Measurements from ENCODE around the gene DIAPH2. TPM values are rescaled to one million over a fixed set of nuclear protein-coding genes. Genes with fewer than 3 reads are reported as not detected.

Gene DIAPH2
- total and polyA plus RNA-seq, 9 donors = 8.1 to 30.9 (median 24.2) TPM

GRCh38 chrX:96770315-96770714 lies 85.7 kb downstream of the DIAPH2 start:
- TF ChIP-seq EP300 (IDR thresholded peaks at IDR 0.05) = no peak
- TF ChIP-seq CTCF (IDR thresholded peaks at IDR 0.05) = peak in 1 of 3 donors; percentile 8
- Histone ChIP-seq H3K27ac (no peak overlapping the region), H3K36me3 (no peaks in the 10 kb centered on the region), H3K9me3 (no peaks in the 10 kb centered on the region), H3K4me3 (no peak overlapping the region), H3K27me3 (no peaks in the 10 kb centered on the region), H3K4me1 (ENCODE audit: insufficient read depth) (peaks cover 2% of the 10 kb centered on the region)
- no peak for DNase-seq
- WGBS, 3 donors = 10 to 14% (median 13%) methylated on average over 2 of the region's 2 CpGs
- intact Hi-C loops (cut with DNase I) = no loop called here

- no peak overlapping the region for H3K4me3 ChIP-seq
- no peaks in the 10 kb centered on the region for H3K9me3 ChIP-seq
- no peaks in the 10 kb centered on the region for H3K27me3 ChIP-seq
- no peak overlapping the region for H3K27ac ChIP-seq
- H3K36me3 ChIP-seq = no peaks in the 10 kb centered on the region
- no peak for TF ChIP-seq EP300 (IDR thresholded peaks at IDR 0.05)
- DNase-seq = no peak
- WGBS, 3 donors = 65 to 87% (median 77%) methylated on average over 1 of the region's 1 CpG
- H3K4me1 ChIP-seq (ENCODE audit: insufficient read depth) = peaks cover 2% of the 10 kb centered on the region
- intact Hi-C loops (cut with DNase I) = no loop called here
Measured at GRCh38 chrX:96771486-96771885, 86.8 kb downstream of the DIAPH2 start.

- intact Hi-C loops (cut with DNase I) = no loop called here
- Histone ChIP-seq H3K4me3 (no peak overlapping the region), H3K4me1 (ENCODE audit: insufficient read depth) (peaks cover 2% of the 10 kb centered on the region), H3K9me3 (no peaks in the 10 kb centered on the region), H3K36me3 (no peaks in the 10 kb centered on the region), H3K27ac (no peak overlapping the region), H3K27me3 (no peaks in the 10 kb centered on the region)
- TF ChIP-seq CTCF (IDR thresholded peaks at IDR 0.05) (no peak), EP300 (IDR thresholded peaks at IDR 0.05) (no peak), POLR2A (IDR thresholded peaks at IDR 0.05) (no peak)
- no peak for DNase-seq
- WGBS, 3 donors = 70 to 84% (median 84%) methylated on average over 2 of the region's 2 CpGs
Measured at GRCh38 chrX:96774116-96774515, 89.5 kb downstream of the DIAPH2 start.

- peaks cover 2% of the 10 kb centered on the region for H3K4me1 ChIP-seq (ENCODE audit: insufficient read depth)
- no peaks in the 10 kb centered on the region for H3K36me3 ChIP-seq
- no peak overlapping the region for H3K4me3 ChIP-seq
- H3K27me3 ChIP-seq = no peaks in the 10 kb centered on the region
- DNase-seq = no peak
- WGBS, 3 donors = 69 to 89% (median 79%) methylated on average over 1 of the region's 1 CpG
- TF ChIP-seq EP300 (IDR thresholded peaks at IDR 0.05) (no peak), POLR2A (IDR thresholded peaks at IDR 0.05) (no peak), CTCF (IDR thresholded peaks at IDR 0.05) (no peak)
- no peak overlapping the region for H3K27ac ChIP-seq
- intact Hi-C loops (cut with DNase I) = no loop called here
- H3K9me3 ChIP-seq = no peaks in the 10 kb centered on the region
Measured at GRCh38 chrX:96776966-96777365, 92.3 kb downstream of the DIAPH2 start.

- no peak for TF ChIP-seq CTCF (IDR thresholded peaks at IDR 0.05)
- no peak for TF ChIP-seq EP300 (IDR thresholded peaks at IDR 0.05)
- no peak for TF ChIP-seq POLR2A (IDR thresholded peaks at IDR 0.05)
- 58 to 64% (median 61%) methylated on average over 4 of the region's 4 CpGs for WGBS, 3 donors
- intact Hi-C loops (cut with DNase I) = no loop called here
- Histone ChIP-seq H3K4me1 (ENCODE audit: insufficient read depth) (no peaks in the 10 kb centered on the region), H3K36me3 (no peaks in the 10 kb centered on the region), H3K27me3 (no peaks in the 10 kb centered on the region), H3K9me3 (no peaks in the 10 kb centered on the region), H3K4me3 (no peak overlapping the region), H3K27ac (no peak overlapping the region)
- no peak for DNase-seq
Measured at GRCh38 chrX:96791559-96791958, 106.9 kb downstream of the DIAPH2 start.
